ENCODE measurements around the gene MPV17. TPM values are rescaled to one million over a fixed set of nuclear protein-coding genes. Genes with fewer than 3 reads are reported as not detected.

Gene MPV17
- total and polyA plus RNA-seq, 2 of the 13 experiments (the other 11 are each of a cell fraction or from before 2014, with no cell fraction given): 48.9 to 129 TPM

DNA sequence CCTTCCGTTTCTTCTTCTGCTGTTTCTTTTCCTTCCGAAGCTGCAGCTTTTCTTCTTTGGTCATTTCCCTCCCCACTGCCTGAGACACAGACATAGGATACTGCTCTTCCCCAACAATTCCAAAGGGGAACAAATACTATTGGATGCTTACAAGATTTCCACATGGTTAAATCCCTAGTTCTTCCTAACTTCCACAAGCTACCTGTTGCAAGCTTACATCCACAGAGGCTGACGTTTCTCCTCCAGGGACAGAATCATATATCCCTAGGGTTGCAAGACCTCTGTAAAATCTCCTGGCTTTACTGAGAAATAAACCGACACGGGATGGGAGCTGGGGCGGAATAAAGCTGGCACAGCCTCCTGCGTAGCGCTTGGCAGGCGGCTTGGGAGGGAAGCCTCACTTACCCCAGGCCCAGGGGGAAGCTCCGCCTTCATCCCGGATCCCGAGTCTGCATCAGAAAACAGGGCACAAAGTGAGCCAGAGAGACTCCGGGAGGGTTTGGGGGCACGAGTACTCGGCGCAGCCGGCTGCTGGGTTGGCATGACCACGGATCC, 46.7 kb upstream of the MPV17 start (continued):
- TF ChIP-seq ESRRA (CRISPR knock-in tag; IDR thresholded peaks at IDR 0.05; ENCODE audit: low read depth) (no peak), ZNF891 (CRISPR knock-in tag; IDR thresholded peaks at IDR 0.05) (no peak), MTF1 (CRISPR knock-in tag; IDR thresholded peaks at IDR 0.05) (peak; percentile 56), ZC3H13 (CRISPR knock-in tag; IDR thresholded peaks at IDR 0.05) (no peak), ARNT (IDR thresholded peaks at IDR 0.05) (no peak), ZNF878 (CRISPR knock-in tag; IDR thresholded peaks at IDR 0.05) (peak; percentile 17; the same call in 1 of the 2 replicates), TCF7L2 (IDR thresholded peaks at IDR 0.05; ENCODE audit: low read depth, low read length) (no peak), ZFP36L1 (CRISPR knock-in tag; IDR thresholded peaks at IDR 0.05) (peak; percentile 12; the same call in 1 of the 2 replicates), RBAK (CRISPR knock-in tag; IDR thresholded peaks at IDR 0.05) (no peak), ZNF605 (CRISPR knock-in tag; IDR thresholded peaks at IDR 0.05) (peak; percentile 47), ZNF33B (CRISPR knock-in tag; IDR thresholded peaks at IDR 0.05) (no peak), KDM2A (CRISPR knock-in tag; IDR thresholded peaks at IDR 0.05; ENCODE audit: borderline replicate concordance, low read depth) (no peak), ATM (IDR thresholded peaks at IDR 0.05; ENCODE audit: borderline replicate concordance) (no peak), PTBP1 (IDR thresholded peaks at IDR 0.05; ENCODE audit: low read depth, low read length, poor library complexity, severe bottlenecking) (peak; percentile 80)
- TF ChIP-seq, protein P1, sequence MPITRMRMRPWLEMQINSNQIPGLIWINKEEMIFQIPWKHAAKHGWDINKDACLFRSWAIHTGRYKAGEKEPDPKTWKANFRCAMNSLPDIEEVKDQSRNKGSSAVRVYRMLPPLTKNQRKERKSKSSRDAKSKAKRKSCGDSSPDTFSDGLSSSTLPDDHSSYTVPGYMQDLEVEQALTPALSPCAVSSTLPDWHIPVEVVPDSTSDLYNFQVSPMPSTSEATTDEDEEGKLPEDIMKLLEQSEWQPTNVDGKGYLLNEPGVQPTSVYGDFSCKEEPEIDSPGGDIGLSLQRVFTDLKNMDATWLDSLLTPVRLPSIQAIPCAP (CRISPR knock-in tag; IDR thresholded peaks at IDR 0.05; ENCODE audit: low read depth): no peak
- TF ChIP-seq, protein P2, sequence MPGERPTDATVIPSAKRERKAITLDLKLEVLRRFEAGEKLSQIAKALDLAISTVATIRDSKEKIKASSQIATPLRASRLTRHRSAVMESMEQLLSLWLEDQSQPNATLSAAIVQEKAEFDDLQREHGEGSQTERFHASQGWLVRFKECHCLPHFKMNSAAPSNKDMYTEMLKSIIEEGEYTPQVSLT (CRISPR knock-in tag; IDR thresholded peaks at IDR 0.05; ENCODE audit: borderline replicate concordance, low read depth): 0 out of 2 replicates have a peak, but pooled peaks have one; percentile 31
- TF ChIP-seq, protein P3, sequence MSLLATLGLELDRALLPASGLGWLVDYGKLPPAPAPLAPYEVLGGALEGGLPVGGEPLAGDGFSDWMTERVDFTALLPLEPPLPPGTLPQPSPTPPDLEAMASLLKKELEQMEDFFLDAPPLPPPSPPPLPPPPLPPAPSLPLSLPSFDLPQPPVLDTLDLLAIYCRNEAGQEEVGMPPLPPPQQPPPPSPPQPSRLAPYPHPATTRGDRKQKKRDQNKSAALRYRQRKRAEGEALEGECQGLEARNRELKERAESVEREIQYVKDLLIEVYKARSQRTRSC (CRISPR knock-in tag; IDR thresholded peaks at IDR 0.05; ENCODE audit: low read depth): peak; percentile 31; the same call in 1 of the 2 replicates

All from HepG2 (cell line).